Measurements from ENCODE around the gene CRABP2.

DNA sequence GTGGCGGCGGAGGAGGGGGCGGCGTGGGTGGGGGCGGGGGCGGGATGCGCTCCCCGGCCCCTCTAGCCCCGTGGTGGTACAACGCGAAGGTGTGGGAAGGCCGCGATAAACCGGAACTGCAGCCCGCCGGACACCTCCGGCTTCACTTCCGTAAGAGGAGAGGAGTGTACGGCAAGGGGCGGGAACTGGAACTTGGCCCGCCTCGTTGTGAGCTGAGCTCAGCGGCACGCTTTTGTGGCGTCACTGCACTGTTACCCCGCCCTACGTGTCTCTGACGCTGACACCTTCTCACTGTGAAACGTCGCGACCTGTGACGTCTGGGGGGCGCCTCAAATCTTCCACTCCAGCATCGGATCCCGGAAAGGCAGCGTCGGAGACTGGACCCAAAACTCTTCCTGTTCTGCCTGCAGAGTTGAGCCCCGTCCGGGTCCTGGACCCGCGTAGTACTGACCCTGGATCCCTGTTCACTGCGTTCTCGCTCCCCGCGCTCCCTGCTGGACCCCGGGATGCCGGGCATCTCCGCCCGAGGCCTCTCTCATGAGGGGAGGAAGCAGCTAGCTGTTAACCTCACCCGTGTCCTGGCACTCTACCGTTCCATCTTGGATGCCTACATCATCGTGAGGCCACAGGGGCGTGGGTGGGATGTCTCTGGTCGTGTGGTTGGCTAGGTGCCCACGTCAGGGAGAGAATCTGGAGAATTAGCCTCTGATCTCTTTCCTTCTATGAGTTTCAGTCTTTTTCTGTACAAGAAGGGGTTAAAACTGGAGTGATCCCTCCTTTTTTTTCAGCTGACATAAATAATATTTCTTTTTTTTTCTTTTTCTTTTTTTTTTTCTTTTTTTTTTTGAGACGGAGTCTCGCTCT is 23.4 kb upstream of the CRABP2 start, which contains the start of gene ISG20L2:
- TF ChIP-seq EZH2 (optimal IDR thresholded peaks at IDR 0.05; ENCODE audit: low read depth, low read length) (no peak), CTCF (IDR thresholded peaks at IDR 0.05; ENCODE audit: low read length) (no peak), EZH2phosphoT487 (IDR thresholded peaks at IDR 0.05; ENCODE audit: low read length) (no peak)

All from MM.1S (cell line).